GM19438 (cell line): Measurements from ENCODE around the gene ARAP3.

ENCODE experiments used
- ATAC-seq: cut with Tn5 transposase; IDR thresholded peaks from one replicate; pipeline ENCODE4 v1.9.1; 2021; ENCODE audit warnings: low read depth; ENCODE audit not compliant: unreplicated experiment

ARAP3 gene

GRCh38 chr5:141704782-141705297 is 22.8 kb upstream of the ARAP3 start:
- no peak for ATAC-seq

GRCh38 chr5:141703133-141703561 is 21.1 kb upstream of the ARAP3 start:
- no peak for ATAC-seq

- ATAC-seq: peak; percentile 80
Measured at GRCh38 chr5:141701360-141702119, 19.5 kb upstream of the ARAP3 start.

GRCh38 chr5:141697586-141697985 is 15.6 kb upstream of the ARAP3 start:
- ATAC-seq: no peak

- no peak for ATAC-seq
Measured at GRCh38 chr5:141696431-141696830, 14.4 kb upstream of the ARAP3 start.

- ATAC-seq: no peak
Measured at GRCh38 chr5:141695627-141696215, 13.7 kb upstream of the ARAP3 start.

GRCh38 chr5:141694479-141694878 is 12.4 kb upstream of the ARAP3 start:
- ATAC-seq: no peak

- no peak for ATAC-seq
Measured at GRCh38 chr5:141692919-141693725, 11.1 kb upstream of the ARAP3 start.

- ATAC-seq: no peak
Measured at GRCh38 chr5:141692533-141692888, 10.5 kb upstream of the ARAP3 start.

GRCh38 chr5:141691867-141692532 is 10.0 kb upstream of the ARAP3 start:
- ATAC-seq: peak; percentile 80

- no peak for ATAC-seq
Measured at GRCh38 chr5:141691286-141691866, 9.3 kb upstream of the ARAP3 start.

- no peak for ATAC-seq
Measured at GRCh38 chr5:141686648-141687416, 4.8 kb upstream of the ARAP3 start.

GRCh38 chr5:141685591-141685990 is 3.6 kb upstream of the ARAP3 start:
- no peak for ATAC-seq

GRCh38 chr5:141683596-141684141 is 1.6 kb upstream of the ARAP3 start:
- no peak for ATAC-seq

GRCh38 chr5:141681295-141681694 is 735 bp downstream of the ARAP3 start:
- no peak for ATAC-seq

- no peak for ATAC-seq
Measured at GRCh38 chr5:141680751-141681201, 1.3 kb downstream of the ARAP3 start.

- ATAC-seq: no peak
Measured at GRCh38 chr5:141680178-141680577, 1.9 kb downstream of the ARAP3 start.

GRCh38 chr5:141677415-141677814 is 4.6 kb downstream of the ARAP3 start:
- ATAC-seq: no peak

GRCh38 chr5:141675672-141676071 is 6.4 kb downstream of the ARAP3 start:
- no peak for ATAC-seq
